ENCODE measurements around the gene ZNRF3. TPM values are rescaled to one million over a fixed set of nuclear protein-coding genes. Genes with fewer than 3 reads are reported as not detected.

ZNRF3 gene
- total and polyA plus RNA-seq, 2 experiments from 2014 or later: 0.56 to 3.9 TPM

GRCh38 chr22:28874061-28874460 is 9.3 kb upstream of the ZNRF3 start:
- Histone ChIP-seq H3K9me2 (ENCODE audit: insufficient read depth) (no peaks in the 10 kb centered on the region), H4K20me1 (ENCODE audit: insufficient read depth) (no peaks in the 10 kb centered on the region), H3K27ac (no peak overlapping the region), H3K4me1 (ENCODE audit: insufficient read depth) (no peaks in the 10 kb centered on the region), H3K79me2 (ENCODE audit: insufficient read depth) (no peaks in the 10 kb centered on the region), H2AFZ (no peak overlapping the region), H3K9ac (no peak overlapping the region), H3K9me3 (ENCODE audit: low read depth) (no peaks in the 10 kb centered on the region), H3K36me3 (ENCODE audit: low read depth) (no peaks in the 10 kb centered on the region), H3F3A (ENCODE audit: insufficient read depth) (no peaks in the 10 kb centered on the region), H3K4me3 (no peak overlapping the region), H3K4me2 (ENCODE audit: unreplicated experiment) (no peak overlapping the region), H3K27me3 (replicated peaks; ENCODE audit: insufficient read depth) (no peaks in the 10 kb centered on the region)
- TF ChIP-seq EZH2phosphoT487 (IDR thresholded peaks at IDR 0.05; ENCODE audit: insufficient read depth, low read depth) (no peak), EZH2 (IDR thresholded peaks at IDR 0.05; ENCODE audit: insufficient read depth, poor library complexity, severe bottlenecking) (no peak)
- 89 to 91% methylated on average over 3 of the region's 3 CpGs for WGBS, 2 experiments (ENCODE audit: low coverage in 1 of 2, low lambda C conversion rate in 2 of 2, missing lambda C conversion rate in 2 of 2)
- DNase-seq: no peak
- in situ Hi-C loops (cut with MboI): loop anchor here (25.0 kb wide), 1 partner anchor 263 kb away; no protein-coding TSS in a partner anchor

GRCh38 chr22:28874811-28875320 is 8.5 kb upstream of the ZNRF3 start:
- H3K79me2 ChIP-seq (ENCODE audit: insufficient read depth): no peaks in the 10 kb centered on the region
- no peak overlapping the region for H3K9ac ChIP-seq
- H4K20me1 ChIP-seq (ENCODE audit: insufficient read depth): no peaks in the 10 kb centered on the region
- H2AFZ ChIP-seq: no peak overlapping the region
- in situ Hi-C loops (cut with MboI): loop anchor here (25.0 kb wide), 1 partner anchor 262 kb away; no protein-coding TSS in a partner anchor
- H3K36me3 ChIP-seq (ENCODE audit: low read depth): no peaks in the 10 kb centered on the region
- H3K27ac ChIP-seq: no peak overlapping the region
- H3K27me3 ChIP-seq (replicated peaks; ENCODE audit: insufficient read depth): no peaks in the 10 kb centered on the region
- no peak for DNase-seq
- H3K4me3 ChIP-seq: no peak overlapping the region
- H3K4me1 ChIP-seq (ENCODE audit: insufficient read depth): no peaks in the 10 kb centered on the region
- H3K4me2 ChIP-seq (ENCODE audit: unreplicated experiment): no peak overlapping the region
- 97 to 100% methylated on average over 2 of the region's 2 CpGs for WGBS, 2 experiments (ENCODE audit: low coverage in 1 of 2, low lambda C conversion rate in 2 of 2, missing lambda C conversion rate in 2 of 2)
- H3F3A ChIP-seq (ENCODE audit: insufficient read depth): no peaks in the 10 kb centered on the region
- H3K9me2 ChIP-seq (ENCODE audit: insufficient read depth): no peaks in the 10 kb centered on the region
- TF ChIP-seq EZH2 (IDR thresholded peaks at IDR 0.05; ENCODE audit: insufficient read depth, poor library complexity, severe bottlenecking) (no peak), EZH2phosphoT487 (IDR thresholded peaks at IDR 0.05; ENCODE audit: insufficient read depth, low read depth) (no peak)
- H3K9me3 ChIP-seq (ENCODE audit: low read depth): no peaks in the 10 kb centered on the region

GRCh38 chr22:28882545-28882877 is 861 bp upstream of the ZNRF3 start:
- Histone ChIP-seq H2AFZ (peak overlapping the region; percentile 99), H3K27me3 (replicated peaks; ENCODE audit: insufficient read depth) (no peaks in the 10 kb centered on the region), H3K9ac (peak overlapping the region; percentile 72), H3K4me3 (peak overlapping the region; percentile 85), H3K4me2 (ENCODE audit: unreplicated experiment) (peak overlapping the region; percentile 95), H3K4me1 (ENCODE audit: insufficient read depth) (peaks cover 9% of the 10 kb centered on the region; the same call in 1 of the 2 replicates), H3K36me3 (ENCODE audit: low read depth) (no peaks in the 10 kb centered on the region), H3K27ac (no peak overlapping the region), H3K9me3 (ENCODE audit: low read depth) (no peaks in the 10 kb centered on the region), H3K79me2 (ENCODE audit: insufficient read depth) (peaks cover 26% of the 10 kb centered on the region), H3F3A (ENCODE audit: insufficient read depth) (peaks cover 5% of the 10 kb centered on the region; the same call in 1 of the 2 replicates), H3K9me2 (ENCODE audit: insufficient read depth) (no peaks in the 10 kb centered on the region), H4K20me1 (ENCODE audit: insufficient read depth) (peaks cover 4% of the 10 kb centered on the region; the same call in 1 of the 2 replicates)
- in situ Hi-C loops (cut with MboI): no loop called here
- 0 to 8% methylated on average over 5 of the region's 5 CpGs for WGBS, 2 experiments (ENCODE audit: low coverage in 1 of 2, low lambda C conversion rate in 2 of 2, missing lambda C conversion rate in 2 of 2)
- TF ChIP-seq EZH2 (IDR thresholded peaks at IDR 0.05; ENCODE audit: insufficient read depth, poor library complexity, severe bottlenecking) (no peak), EZH2phosphoT487 (IDR thresholded peaks at IDR 0.05; ENCODE audit: insufficient read depth, low read depth) (no peak)
- peak; percentile 63 for DNase-seq

GRCh38 chr22:28883657-28883916 is 215 bp downstream of the ZNRF3 start:
- no peak overlapping the region for H2AFZ ChIP-seq
- H3K9me3 ChIP-seq (ENCODE audit: low read depth): no peaks in the 10 kb centered on the region
- H3K79me2 ChIP-seq (ENCODE audit: insufficient read depth): peaks cover 26% of the 10 kb centered on the region
- H3K36me3 ChIP-seq (ENCODE audit: low read depth): no peaks in the 10 kb centered on the region
- in situ Hi-C loops (cut with MboI): no loop called here
- peak overlapping the region; percentile 62 for H3K9ac ChIP-seq
- H3K4me3 ChIP-seq: peak overlapping the region; percentile 68
- no peak overlapping the region for H3K4me2 ChIP-seq (ENCODE audit: unreplicated experiment)
- WGBS, 2 experiments (ENCODE audit: low coverage in 1 of 2, low lambda C conversion rate in 2 of 2, missing lambda C conversion rate in 2 of 2): 0% methylated on average over 43 of the region's 48 CpGs; no CpG with 5 or more reads in 1 of the 2 experiments
- H3F3A ChIP-seq (ENCODE audit: insufficient read depth): peaks cover 5% of the 10 kb centered on the region; the same call in 1 of the 2 replicates
- no peak for DNase-seq
- H4K20me1 ChIP-seq (ENCODE audit: insufficient read depth): peaks cover 4% of the 10 kb centered on the region; the same call in 1 of the 2 replicates
- H3K27ac ChIP-seq: no peak overlapping the region
- no peaks in the 10 kb centered on the region for H3K27me3 ChIP-seq (replicated peaks; ENCODE audit: insufficient read depth)
- H3K9me2 ChIP-seq (ENCODE audit: insufficient read depth): no peaks in the 10 kb centered on the region
- TF ChIP-seq EZH2phosphoT487 (IDR thresholded peaks at IDR 0.05; ENCODE audit: insufficient read depth, low read depth) (no peak), EZH2 (IDR thresholded peaks at IDR 0.05; ENCODE audit: insufficient read depth, poor library complexity, severe bottlenecking) (no peak)
- H3K4me1 ChIP-seq (ENCODE audit: insufficient read depth): peaks cover 9% of the 10 kb centered on the region; the same call in 1 of the 2 replicates
